ENCODE results near the gene FGF12.
A peak's percentile ranks its signal among the peaks of the same experiment; 100 is the strongest.
"Not testable (repeated sequence)": the region's sequence is repeated elsewhere in the genome, so short reads cannot be mapped to it uniquely, and the experiment has no call there.

The FGF12 gene

DNA sequence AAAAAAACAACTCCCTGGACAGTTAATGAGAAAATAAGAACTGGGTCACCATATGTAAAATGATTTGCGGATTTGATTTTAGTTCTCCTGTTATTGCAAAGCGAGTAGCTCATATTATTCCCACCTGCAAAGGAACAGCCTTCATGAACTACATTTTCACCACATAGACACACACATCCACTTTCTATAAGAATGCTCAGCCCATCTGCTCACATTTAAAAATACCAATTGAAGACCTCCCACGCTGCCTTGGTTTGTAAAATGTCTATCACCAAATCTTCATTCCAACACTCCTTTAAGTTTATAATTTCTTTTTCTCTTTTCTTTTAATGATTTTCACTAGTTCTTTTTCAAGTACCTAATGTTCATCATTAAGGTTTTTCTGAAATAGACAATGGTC lies 148.6 kb downstream of the FGF12 start:
- no peak for DNase-seq (ENCODE audit: low spot score)

DNA sequence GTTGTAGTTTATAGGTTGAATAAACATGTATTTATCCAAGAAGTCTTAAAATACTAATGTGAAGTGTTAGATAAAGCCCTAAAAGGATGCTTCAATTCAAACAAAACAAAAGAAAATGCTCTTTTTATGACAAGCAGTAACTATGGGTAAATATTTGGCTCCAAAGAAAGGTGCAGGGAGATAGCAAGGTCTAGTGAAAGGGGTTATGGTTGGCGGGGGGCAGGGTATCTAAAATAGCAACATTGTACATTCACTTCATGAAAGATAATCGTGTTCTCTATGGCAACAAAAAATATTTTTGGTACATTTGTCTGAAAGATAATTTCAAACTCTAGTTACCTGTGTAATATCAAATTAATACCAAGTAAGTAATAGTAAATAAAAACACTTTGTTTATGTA lies 149.5 kb downstream of the FGF12 start:
- no peak for DNase-seq (ENCODE audit: low spot score)

DNA sequence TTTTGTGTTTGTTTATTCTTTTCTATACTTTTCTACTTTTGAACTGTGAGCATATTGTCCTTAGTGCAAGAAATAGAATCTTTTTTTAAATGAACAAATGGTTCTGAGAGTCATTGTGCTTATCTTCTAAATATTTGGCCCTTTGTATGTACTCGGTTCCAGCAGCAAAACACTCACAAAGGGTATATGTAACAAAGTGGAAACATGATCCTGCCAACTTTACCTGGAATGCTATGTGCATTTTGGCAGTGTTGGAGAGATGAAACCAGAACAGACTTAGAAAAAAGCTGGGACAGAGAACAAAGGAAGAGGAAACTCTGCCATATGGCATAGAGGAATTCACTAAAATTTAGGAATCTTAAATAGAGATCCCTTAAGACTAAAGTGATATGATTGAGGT lies 150.1 kb downstream of the FGF12 start:
- no peak for DNase-seq (ENCODE audit: low spot score)

DNA sequence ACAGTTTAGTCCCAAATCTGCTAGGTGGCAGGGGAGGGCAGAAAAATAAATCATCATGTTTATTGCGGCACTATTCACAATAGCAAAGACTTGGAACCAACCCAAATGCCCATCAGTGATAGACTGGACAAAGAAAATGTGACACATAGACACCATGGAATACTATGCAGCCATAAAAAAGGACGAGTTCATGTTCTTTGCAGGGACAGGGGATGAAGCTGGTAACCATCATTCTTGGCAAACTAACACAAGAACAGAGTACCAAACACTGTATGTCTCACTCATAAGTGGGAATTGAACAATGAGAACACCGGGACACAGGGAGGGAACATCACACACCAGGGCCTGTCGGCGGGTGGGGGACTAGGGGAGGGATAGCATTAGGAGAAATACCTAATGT lies 150.6 kb downstream of the FGF12 start:
- DNase-seq (ENCODE audit: low spot score): not testable (repeated sequence)

DNA sequence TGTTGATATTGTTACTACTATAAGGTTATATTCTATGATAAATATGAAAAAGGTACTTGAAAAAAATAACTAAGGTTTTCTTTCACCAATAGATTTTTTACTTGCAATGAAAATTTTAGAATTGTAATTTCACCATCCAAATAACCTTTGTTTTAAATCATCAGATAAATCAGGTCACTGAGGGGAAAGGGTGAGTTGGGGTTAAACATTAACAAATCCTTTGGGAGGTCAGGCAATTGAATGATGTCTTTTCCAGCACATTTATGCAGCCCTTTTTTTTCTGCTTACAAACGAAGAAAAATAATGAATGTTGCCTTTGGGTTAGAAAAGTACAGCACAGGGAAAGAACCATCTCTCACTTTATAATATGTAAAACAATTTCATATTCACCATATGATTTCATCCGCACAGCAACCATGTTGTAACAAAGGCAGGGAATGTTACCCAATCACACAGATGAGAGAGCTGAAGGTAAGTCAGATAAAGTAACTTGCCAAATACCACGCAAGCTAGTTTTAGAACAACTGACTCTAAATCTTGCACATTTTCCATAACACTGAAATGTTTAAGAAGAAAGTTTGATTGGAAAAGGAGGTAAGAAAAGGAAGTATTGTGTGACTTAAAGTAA lies 151.3 kb downstream of the FGF12 start:
- no peak for DNase-seq (ENCODE audit: low spot score)

DNA sequence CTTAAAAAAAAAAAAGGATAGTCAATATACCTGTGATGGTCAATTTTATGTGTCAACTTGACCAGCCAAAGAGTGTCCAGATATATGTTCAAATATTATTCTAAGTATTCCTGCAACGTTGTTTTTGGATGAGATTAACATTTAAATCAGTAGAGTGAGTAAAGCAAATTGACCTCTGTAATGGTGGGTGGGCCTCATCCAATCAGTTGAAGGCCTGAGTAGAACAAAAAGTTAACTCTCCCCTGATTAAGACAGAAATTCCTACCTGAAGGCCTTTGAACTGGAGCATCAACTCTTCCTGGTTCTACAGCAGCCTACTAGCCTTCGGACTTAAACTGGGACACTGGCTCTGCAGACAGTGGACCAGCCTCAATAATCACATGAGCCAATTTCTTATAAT lies 154.1 kb downstream of the FGF12 start:
- no peak for DNase-seq (ENCODE audit: low spot score)

DNA sequence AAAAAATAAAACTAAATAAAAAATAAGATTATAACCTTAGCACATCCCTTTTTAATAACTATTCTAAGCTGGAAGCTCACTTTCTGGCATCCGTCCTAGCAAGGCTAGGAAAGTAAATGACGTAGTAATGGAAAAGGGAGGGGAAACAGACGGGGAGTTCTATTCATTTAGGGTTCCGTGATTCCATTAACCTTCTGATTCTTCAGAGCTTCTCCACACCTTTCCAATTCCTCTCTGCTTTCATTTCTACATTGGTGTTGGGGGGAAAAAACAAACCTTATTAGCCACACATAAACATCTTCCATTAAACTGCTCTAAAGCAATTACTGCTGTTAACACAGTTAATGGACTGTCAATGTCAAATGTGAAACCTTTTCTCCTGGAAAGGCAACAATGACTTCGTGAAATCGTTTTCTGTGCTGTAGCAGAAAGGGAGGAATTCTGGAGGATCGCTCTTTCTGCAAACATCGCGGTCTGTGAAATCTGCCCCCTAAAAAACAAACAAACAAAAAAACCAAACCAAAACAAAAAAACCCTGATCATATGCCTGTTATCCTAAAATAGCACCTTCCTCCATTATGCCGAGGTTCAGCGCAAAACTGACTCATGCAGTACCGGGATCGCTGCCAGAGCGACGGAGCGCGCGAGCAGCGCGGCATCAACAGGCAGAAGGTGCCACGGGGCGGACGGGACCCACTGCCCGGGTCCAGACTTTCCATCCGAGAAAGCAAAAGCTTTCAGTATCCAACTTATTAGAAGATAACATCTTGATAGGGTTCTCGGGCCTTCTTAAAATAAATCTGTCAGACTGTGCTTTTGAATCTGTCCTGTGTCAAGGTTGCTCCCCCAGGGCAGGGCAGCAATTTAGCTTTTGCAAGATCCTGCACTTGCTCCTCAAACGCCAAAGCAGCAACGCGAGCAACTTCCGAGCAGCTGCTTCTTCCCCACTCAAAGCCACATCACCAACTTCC lies 156.2 kb downstream of the FGF12 start:
- DNase-seq (ENCODE audit: low spot score): peak; percentile 39

DNA sequence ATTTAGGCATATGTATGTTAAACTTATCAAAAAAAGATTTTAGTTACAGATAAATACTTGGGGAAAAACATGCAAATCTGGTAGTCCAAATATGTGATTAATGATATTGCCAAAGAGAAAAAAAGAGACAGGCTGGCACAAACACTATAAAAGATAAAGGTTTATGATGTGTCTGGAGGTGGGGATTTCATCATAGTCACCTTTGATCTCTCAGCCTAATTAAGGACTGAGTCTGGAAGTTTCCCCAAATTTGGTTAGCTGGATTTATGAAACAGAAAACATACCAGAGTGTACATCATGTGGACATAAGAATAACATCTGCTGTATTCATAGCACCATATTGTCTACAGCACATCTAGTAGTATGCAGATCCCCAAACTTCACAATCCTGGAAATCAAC lies 157.0 kb downstream of the FGF12 start:
- no peak for DNase-seq (ENCODE audit: low spot score)

DNA sequence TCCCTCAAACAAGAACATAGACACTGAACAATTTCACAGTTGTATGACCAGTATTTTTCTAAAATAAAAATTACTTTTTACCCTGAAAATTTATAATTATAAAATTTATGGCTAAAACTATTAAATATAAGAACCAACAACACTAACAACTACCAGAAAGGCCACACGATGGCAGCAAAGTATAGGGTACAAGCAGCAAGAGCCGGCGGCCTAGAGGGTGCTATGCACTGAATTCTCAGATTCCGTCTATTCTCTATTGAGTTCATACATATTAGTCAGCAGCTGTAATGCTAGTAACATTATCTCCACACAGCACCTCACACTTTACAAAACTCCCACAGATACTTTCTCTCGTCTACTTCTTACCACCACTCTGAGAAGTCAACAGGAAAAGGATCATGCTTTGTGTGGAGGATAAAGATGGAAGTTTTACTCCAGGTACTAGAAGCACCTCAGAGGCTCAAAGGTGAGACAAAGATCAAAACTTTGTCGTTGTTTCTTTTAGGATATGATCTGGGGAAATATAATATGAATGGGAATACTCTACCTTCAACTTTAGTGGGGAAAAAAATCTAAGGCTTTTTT lies 160.5 kb downstream of the FGF12 start:
- peak; percentile 83 for DNase-seq (ENCODE audit: low spot score)

DNA sequence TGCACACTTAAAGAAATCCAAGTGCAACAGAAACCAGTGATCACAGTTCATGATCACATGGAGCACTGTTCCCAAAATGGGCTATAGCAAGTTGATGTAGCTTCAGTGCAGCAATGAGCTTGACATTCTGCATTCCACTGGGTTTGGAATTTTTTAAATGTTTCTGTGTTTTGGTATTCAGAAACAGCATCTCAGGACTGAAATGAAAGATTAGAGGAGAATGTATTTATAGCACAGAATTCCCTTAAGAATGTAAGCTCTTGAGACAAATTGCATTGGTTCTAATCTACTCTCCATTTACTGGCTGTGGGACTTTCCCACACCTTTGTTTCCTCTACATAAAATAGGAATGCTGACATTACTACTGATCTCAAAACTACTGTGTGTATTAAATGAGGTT lies 162.7 kb downstream of the FGF12 start:
- DNase-seq (ENCODE audit: low spot score): no peak

DNA sequence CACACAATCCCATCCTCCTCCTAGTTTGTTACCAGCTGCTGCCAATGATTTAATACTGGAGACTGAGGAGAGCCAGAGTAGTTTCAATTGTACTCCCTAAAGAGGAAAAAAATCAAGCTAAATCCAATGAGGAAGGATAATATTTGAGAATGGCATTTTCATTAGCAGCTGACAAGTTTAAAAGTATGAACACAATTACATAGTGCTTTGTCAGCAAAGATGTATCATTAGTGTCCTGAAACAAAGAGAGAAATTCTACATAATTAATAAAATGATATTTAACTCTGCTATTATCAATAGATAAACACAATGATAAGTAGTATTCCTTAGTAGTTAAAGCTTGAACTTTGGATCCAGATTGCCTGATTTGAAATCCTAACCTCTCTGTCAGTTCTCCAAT lies 163.9 kb downstream of the FGF12 start:
- no peak for DNase-seq (ENCODE audit: low spot score)

DNA sequence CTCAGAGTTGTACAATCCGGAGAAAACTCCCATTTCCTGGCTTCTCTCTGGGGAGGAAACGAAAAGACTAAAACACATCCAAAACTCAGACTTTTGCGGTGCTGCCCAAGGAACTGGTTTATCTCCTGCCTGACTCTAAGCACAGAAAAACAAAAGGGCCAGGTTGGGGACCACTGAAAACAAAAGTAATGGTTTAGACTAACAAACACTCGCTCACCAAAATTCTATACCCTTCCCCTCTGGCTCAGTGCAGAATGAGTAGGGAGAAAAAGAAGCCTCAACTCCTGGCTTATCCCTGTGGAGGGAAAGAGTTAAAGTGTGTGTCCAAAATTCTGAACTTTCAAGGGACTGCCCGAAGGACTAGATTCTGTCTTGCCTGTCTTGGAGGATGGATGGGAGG lies 173.6 kb downstream of the FGF12 start:
- DNase-seq (ENCODE audit: low spot score): no peak

DNA sequence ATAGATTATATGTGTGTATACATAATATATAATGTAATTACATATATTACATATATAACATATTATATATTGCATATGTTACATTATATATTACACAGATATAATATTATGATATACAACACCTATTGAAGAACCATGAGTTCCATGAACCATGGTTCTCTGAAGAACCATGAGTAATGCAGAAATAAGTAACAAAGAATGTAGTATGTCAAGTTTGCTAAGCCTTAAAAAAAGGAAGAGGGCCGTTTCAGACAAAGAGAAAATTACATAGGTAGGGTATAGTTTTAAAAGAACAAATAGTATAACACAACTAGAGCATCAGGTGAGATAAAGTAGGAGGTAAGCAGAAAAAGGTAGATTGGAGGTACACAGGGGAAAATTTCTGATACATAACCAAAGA lies 177.0 kb downstream of the FGF12 start:
- no peak for DNase-seq (ENCODE audit: low spot score)

DNA sequence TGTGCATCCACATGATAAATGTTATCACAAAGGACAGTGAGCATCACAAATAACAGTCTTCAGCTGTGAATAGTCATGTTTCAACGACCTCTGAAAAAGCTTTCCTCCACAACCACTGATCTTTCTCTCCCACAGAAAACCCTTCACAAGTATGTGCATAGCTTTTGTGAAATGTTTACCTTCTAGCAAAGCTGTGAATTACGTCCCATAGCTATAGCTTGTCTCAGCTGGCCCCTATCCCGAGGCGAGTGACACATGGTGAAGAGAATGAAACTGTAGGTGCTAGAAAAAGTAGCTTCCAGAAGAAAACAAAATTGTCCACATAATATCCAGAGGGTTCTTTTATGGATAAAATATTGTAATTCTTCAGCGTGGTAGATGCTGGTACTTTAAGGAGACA lies 182.0 kb downstream of the FGF12 start:
- no peak for DNase-seq (ENCODE audit: low spot score)

DNA sequence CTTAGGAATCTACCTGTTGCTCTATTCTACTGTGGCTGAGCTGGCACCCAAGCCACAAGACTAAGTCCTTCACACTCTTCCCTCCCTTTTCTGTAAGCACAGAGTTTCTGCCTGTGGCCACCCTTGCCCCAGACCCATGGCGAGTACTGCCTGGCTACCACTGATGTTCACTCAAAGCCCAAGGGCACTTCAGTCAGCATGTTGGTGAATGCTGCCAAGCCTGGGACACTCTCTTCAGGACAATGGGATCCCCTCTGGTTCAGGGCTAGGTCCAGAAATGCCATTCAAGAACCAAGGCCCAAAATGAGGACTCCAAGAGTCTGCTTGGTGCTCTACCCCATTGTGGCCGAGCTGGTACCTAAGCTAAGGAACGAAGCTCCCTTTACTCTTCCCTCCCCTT lies 184.2 kb downstream of the FGF12 start:
- DNase-seq (ENCODE audit: low spot score): no peak

DNA sequence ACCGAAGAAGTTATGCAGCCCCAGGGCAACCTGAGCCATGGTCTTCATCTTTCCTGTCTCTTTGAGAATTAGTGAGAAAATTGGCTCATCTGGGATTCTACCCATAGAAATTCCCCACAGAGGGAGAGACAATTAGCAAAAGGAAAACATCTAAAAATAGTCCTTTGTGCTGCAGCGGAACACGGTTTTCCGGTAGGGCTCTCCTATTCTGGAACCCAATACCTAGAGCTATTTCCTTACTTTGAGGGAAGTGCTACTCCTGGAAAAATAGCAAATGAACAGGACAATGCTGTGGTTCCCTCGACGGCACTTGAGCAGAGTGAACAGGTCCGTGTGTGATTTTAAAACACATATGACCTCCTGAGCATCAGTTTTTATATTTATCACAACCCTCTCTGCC lies 210.5 kb downstream of the FGF12 start:
- no peak for DNase-seq (ENCODE audit: low spot score)

DNA sequence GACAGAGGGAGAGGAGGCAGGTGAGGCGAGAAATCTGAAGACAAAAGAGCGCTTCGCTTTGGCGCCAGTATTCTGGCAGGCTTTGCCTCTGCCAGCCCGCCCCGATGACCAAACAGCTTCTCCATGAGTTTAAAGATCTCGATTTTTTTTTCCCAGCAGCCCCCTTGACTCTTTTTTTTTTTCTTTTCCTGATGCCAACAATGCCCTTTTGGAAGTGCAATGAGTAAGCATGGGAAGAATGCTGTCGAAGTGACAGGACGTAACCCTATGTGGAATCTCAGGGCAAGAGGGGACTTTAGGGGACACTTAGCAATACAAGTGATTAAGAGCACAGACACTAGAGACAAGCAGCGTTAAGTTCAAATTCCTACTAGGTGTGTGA lies 211.7 kb downstream of the FGF12 start:
- DNase-seq (ENCODE audit: low spot score): no peak

DNA sequence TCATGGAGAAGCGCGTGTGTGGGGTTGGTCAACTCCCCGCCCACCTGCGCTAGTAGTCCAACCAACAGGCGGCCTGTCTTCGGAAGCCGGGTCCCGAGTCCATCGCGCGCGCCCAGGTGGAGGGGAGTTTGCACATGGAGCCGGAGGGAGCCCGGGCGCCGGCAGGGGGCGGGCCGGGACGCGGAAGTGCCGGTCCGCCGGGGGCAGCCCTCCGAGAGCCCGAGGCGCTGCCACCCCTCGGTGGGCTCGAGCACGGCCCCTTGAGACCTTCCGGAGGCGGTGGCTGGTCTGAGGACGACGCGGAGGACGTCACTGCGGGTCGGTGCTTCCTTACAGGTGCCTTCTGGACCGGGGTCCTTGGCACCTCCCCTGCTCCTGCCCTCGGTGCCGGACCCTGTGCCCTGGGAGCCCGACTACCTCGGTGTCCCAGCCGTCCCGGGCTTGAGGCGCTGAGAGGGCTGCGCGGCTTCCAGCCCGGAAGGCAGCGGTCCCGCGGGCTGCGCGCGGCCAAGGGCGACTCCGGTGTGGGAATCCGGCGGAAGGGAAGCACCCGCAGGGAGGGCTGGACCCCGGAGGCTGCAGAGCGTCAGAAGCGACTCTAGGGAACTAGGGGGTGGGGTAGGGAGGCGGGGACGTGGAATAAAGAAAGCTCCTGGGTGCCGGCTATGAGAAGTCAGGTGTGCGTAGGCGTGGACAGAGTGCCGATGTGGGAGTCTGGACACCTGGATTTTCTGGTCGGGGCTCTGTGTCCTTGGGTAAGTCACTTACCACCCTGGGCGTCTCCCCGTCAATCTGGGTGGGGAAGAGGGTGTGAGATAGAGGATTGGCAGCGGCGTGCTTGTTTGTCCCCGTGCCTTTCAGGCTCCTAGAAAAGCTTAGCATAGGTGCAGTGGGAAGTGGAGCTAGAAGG lies 212.3 kb downstream of the FGF12 start:
- DNase-seq (ENCODE audit: low spot score): no peak

DNA sequence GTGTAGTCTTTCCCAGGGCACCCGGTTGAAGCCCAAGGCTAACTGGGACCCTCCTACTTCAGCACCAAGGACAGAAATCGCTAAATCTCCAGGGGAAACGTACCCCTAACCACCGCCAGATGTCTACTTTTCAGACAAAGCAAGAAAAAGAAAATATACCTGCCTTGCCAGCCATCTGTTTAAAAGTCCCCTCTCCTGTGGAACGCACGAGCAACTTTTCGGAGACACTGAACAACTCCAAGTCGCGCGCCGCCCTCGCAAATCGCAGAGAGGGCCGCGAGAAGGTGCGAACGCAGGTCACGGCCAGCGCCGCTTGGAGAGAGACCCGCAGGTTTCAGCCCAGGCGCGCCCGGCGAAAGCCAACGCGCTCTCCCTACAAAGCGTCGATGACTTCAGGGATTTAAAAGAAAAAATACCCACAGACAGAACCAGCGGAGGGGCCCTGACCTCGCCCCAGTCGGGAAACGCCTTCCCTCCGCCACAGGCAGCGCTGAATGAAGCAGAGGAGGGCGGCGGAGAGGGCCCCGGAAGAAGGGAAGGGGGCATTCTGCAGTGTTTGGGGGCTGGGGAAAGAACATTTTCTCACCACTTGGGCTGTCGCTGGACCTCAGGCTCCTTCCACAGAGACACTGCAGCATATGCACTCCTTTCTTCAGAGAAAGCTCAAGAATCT lies 213.1 kb downstream of the FGF12 start:
- DNase-seq (ENCODE audit: low spot score): no peak

DNA sequence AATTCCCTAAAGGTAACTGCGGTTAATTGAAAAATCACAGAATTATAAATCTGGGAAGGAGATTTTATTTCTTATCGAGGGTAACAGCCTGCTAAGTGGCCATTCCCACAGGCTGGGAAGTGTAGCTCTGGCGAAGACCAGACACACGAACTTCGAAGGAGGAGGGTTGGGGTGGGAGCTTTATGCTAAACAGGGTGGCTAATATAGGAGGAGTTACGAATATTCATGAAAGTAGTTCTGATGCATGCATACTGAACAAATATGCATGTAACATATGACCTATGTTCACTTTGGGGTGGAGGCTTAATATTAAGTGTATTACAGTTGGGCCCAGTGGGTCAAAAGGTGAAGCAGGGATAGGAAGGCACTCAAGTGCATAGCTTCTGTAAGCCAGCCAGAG lies 221.6 kb downstream of the FGF12 start:
- no peak for DNase-seq (ENCODE audit: low spot score)

DNA sequence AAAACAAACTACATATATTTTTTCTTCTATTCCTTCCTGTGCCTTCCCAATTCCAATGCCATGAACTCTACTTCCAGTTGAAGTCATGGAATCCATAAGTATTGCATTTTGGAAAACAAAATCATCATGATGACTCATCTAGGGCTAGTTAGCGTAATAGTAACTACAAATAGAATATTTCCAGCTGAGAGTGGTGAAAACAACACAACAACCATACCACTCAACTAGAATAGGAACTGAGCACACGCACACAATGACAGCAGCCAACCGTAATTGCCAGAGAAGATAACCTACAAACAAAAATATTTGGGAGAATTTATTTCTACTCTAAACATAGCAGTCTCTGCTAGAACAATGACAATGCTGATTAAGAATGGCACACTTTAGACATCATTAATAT lies 225.9 kb downstream of the FGF12 start:
- no peak for DNase-seq (ENCODE audit: low spot score)
